Mucosa of descending colon (tissue), 3 donors: ENCODE results near the gene KLHL2. TPM values are rescaled to one million over a fixed set of nuclear protein-coding genes. Genes with fewer than 3 reads are reported as not detected.
A peak's percentile ranks its signal among the peaks of the same experiment; 100 is the strongest.

Experiments
- ATAC-seq: fragments of 200-7000 bp; cut with Tn5 transposase; one replicate; pipeline ENCODE4 v1.9.1; 2020; ENCODE audit warnings: mild to moderate bottlenecking, moderate library complexity
- DNase-seq, 3 donors: peaks; one replicate each; pipeline ENCODE4 v3.0.0-alpha.2; 2020
- H3K36me3 ChIP-seq: fragments of 200-600 bp; one replicate; pipeline ENCODE4 v1.8.0; 2021; ENCODE audit warnings: low read depth, mild to moderate bottlenecking
- H3K4me1 ChIP-seq: fragments of 200-600 bp; one replicate; pipeline ENCODE4 v1.8.0; 2021; ENCODE audit warnings: low read depth, mild to moderate bottlenecking
- H3K4me3 ChIP-seq: fragments of 200-600 bp; one replicate; pipeline ENCODE4 v1.8.0; 2021; ENCODE audit warnings: mild to moderate bottlenecking
- H3K9me3 ChIP-seq: fragments of 200-600 bp; one replicate; pipeline ENCODE4 v1.8.0; 2021; ENCODE audit warnings: mild to moderate bottlenecking
- intact Hi-C, 2 donors: fragments of 100-400 bp; cut with DNase I in 1 of 2; cut with micrococcal nuclease in 1 of 2; formaldehyde crosslinking; loops; one replicate each; pipeline versions ENCODE4 v1.11.0 to v1.11.1; 2022; cut with DNase I, micrococcal nuclease
- total RNA-seq, 3 donors: library from RNA; stranded (reverse); fragmentation: NEBNext Ultra II Directional in 2 of 3; extraction: Animal tissue kit (Norgen Biotek cat#: 25700) in 2 of 3; gene quantifications; one replicate each; pipeline versions ENCODE4 v1.2.1 to v1.2.4, GENCODE V29; 2021 to 2023
- TF ChIP-seq, protein P1 (sequence below): fragments of 200-600 bp; IDR thresholded peaks from one replicate; pipeline ENCODE4 v1.8.0; 2022; ENCODE audit warnings: antibody characterized with exemption, mild to moderate bottlenecking
- donor health status: DM: no; HTN: no; CAD: no; lungs with moderate emphysema.
- donor health status: DM: no; HTN: no; CAD: no.
- donor health status: DM: no; HTN: yes; CAD: no.

The KLHL2 gene
- total RNA-seq, 3 donors from 2014 or later: 12.9 to 19.1 (median 16.4) TPM

DNA sequence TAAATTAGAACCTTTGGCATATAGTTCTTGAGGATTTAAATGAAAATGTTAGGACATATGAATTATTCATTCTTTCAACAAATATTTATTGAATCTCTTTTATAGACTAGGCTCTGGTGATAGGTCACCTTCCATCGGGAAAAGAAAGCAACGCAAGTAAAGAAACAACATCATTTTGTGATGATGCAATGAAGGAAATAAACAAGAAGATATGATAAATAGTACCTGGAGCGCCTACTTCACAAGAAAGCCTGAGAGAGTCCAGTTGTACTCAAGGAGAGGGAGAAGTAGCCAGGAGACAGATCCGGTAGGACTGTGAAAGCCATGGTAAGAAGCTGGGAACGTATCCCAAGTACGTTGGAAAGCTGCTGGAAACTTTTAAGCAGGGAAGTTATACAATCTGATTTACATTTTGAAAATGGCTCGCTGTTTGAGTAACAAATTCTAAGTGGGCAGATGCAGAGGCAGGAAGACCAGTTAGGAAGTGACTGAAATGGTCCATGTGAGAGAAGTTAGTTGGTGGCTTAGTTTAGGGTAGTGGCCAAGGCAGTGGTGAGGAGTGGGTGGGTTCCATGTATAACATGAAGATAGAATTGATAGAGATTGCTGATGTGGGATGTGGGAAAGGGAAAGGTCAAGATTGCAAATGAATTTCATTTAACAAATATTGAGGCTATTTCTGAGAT lies 153.8 kb downstream of the KLHL2 start:
- H3K36me3 ChIP-seq: no peaks in the 10 kb centered on the region
- no peaks in the 10 kb centered on the region for H3K9me3 ChIP-seq
- H3K4me3 ChIP-seq: no peak overlapping the region
- H3K4me1 ChIP-seq: peaks cover 6% of the 10 kb centered on the region
- intact Hi-C loops: no loop called here
- no peak for ATAC-seq
- TF ChIP-seq, protein P1, sequence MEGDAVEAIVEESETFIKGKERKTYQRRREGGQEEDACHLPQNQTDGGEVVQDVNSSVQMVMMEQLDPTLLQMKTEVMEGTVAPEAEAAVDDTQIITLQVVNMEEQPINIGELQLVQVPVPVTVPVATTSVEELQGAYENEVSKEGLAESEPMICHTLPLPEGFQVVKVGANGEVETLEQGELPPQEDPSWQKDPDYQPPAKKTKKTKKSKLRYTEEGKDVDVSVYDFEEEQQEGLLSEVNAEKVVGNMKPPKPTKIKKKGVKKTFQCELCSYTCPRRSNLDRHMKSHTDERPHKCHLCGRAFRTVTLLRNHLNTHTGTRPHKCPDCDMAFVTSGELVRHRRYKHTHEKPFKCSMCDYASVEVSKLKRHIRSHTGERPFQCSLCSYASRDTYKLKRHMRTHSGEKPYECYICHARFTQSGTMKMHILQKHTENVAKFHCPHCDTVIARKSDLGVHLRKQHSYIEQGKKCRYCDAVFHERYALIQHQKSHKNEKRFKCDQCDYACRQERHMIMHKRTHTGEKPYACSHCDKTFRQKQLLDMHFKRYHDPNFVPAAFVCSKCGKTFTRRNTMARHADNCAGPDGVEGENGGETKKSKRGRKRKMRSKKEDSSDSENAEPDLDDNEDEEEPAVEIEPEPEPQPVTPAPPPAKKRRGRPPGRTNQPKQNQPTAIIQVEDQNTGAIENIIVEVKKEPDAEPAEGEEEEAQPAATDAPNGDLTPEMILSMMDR: no peak
- no peak for DNase-seq

DNA sequence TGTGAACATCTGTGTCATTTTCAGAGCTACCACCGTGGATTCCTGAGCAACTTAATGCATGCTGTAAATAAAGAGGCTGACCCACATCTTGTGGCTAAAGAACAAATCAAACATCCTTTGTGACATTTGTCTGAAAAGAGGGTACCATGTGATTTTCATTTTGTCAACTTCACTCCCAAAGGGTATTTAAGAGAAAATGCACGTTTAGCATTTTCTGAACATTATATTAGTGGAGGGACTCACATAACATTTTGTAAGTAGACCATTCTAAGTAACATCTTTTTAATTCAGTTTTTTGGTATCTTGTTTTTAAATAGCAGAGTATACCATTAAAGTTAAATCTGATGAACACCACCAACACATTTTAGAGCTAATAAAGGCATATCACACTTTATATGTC lies 154.4 kb downstream of the KLHL2 start:
- Histone ChIP-seq H3K4me3 (no peak overlapping the region), H3K36me3 (no peaks in the 10 kb centered on the region), H3K9me3 (no peaks in the 10 kb centered on the region), H3K4me1 (peaks cover 6% of the 10 kb centered on the region)
- TF ChIP-seq, protein P1: no peak
- ATAC-seq: no peak
- intact Hi-C loops: no loop called here
- no peak for DNase-seq

DNA sequence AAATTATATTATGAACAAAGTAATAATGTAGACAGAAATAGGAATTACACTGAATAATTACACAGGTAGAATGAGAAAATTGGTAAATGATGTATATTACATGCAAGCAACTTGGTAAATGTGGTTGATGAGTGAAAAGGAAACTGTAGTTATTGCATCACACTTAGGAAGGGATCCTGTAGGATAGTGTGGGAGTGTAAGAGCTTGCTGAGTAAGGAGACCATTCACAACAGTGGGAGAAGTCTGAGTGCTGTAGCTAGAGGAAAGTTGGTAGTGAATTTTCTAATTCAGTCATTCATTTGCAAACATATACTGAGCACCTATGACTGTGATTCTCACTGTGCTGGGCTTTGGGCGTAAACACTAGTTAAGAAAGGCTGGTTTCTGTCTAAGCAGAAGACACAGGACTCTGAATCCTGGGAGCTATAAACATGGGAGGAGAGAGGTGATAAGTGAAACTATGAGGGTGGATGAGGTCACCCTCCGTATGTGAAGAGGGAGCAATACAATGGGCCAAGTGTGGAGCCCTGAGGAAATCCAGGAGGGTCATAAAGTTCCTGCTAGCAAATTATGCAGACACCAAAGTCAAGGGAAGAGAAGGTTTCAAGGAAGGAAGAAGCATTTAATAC lies 157.2 kb downstream of the KLHL2 start:
- no peaks in the 10 kb centered on the region for H3K36me3 ChIP-seq

DNA sequence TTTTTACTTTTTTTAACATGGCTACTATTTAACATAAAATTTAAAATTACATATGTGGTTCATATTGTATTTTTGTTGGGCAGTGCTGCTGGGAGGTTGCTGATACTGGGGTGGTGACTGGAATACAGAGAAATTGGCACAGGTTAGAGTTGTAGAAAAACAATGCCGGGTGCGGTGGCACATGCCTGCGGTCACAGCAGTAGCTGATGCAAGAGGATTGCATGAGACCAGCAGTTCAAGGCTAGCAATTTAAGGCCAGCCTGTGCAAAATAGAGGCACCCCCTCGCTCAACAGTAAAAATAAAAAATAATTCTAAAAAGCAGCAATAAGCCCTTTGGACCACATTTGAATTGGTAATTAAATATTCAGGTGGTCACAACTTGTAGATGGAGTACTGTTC lies 159.7 kb downstream of the KLHL2 start:
- Histone ChIP-seq H3K4me3 (no peak overlapping the region), H3K9me3 (no peaks in the 10 kb centered on the region), H3K36me3 (no peaks in the 10 kb centered on the region), H3K4me1 (peaks cover 6% of the 10 kb centered on the region)
- TF ChIP-seq, protein P1: no peak
- intact Hi-C loops: no loop called here
- DNase-seq (no peak), ATAC-seq (no peak)

More for the DNA sequence above, 157.2 kb downstream of the KLHL2 start:
- intact Hi-C loops: no loop called here
- DNase-seq: peak in 1 of 3 donors; percentile 58
- peaks cover 6% of the 10 kb centered on the region for H3K4me1 ChIP-seq
- ATAC-seq: peak; percentile 98
- TF ChIP-seq, protein P1: no peak
- no peaks in the 10 kb centered on the region for H3K9me3 ChIP-seq
- no peak overlapping the region for H3K4me3 ChIP-seq

DNA sequence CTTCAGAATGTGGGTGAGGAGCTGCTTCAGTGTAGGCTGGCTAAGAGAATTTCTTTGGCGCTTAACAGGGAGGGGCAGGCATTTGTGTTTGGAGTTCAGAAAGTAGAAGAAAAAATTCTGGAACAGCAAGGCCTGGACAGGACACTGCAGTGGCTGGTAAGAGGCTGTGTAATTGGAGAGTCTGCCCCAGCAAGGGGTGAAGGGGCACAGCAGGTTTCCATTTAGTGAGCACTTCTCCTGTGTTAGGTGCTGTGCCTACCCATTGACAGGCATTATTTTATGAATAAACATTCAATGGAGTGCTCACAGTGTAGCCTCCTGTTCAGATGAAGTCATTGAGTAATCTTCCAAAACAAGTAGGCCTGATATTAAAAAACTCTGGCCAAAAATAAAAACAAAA lies 160.8 kb downstream of the KLHL2 start:
- Histone ChIP-seq H3K4me3 (no peak overlapping the region), H3K36me3 (no peaks in the 10 kb centered on the region), H3K9me3 (no peaks in the 10 kb centered on the region), H3K4me1 (peaks cover 6% of the 10 kb centered on the region)
- DNase-seq (no peak), ATAC-seq (no peak)
- TF ChIP-seq, protein P1: no peak
- intact Hi-C loops: no loop called here
